Pons (tissue), 1 donor: ENCODE results near the gene IL17REL.
"Not testable (repeated sequence)": the region's sequence is repeated elsewhere in the genome, so short reads cannot be mapped to it uniquely, and the experiment has no call there.

Experiments
- DNase-seq: peaks from one replicate; pipeline ENCODE4 v3.0.0-alpha.2; 2016; ENCODE audit warnings: low spot score

Gene IL17REL

DNA sequence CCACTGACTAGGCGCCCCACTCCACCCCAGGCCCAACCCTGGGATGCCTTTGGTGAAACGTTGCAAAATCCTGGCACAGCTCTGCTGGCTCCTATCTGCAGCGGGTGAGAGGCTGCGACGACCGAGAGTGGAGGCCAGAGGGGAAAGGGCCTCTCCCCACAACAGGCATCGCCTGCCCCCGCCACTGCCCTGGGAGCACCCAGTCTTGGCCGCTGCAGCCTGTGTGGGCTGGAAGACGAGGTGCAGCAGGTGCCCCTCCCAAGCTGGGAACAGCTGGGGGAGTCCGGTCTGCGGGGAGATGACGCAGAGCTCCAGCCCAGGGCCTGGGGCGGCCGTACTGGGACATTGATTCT, 56.2 kb downstream of the IL17REL start:
- DNase-seq = no peak

GRCh38 chr22:49955581-49956417, 56.8 kb downstream of the IL17REL start:
- no peak for DNase-seq

- DNase-seq = no peak
Measured at GRCh38 chr22:49954991-49955580, 57.5 kb downstream of the IL17REL start.

DNA sequence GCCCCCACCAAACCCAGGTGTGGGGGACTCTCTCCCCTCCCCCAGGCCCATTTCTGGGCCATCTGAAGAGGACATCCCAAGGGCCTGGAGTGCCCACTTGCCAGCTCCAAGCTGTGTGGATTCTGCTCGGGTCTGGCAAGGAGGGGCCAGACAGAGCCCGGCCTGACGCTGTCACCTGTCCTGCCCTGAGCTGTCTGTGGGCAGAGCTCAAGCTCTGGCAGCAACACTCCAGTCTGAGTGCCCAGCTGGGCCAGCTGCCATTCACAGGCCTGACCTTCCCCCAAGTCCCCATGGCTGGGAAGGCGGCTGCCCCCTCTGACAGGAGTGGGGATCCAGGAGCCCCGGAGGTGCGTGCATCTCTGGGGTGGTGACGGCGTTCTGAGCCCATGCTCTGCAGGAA, 58.2 kb downstream of the IL17REL start:
- no peak for DNase-seq

- no peak for DNase-seq
Measured at GRCh38 chr22:49953680-49954344, 58.8 kb downstream of the IL17REL start.

GRCh38 chr22:49953027-49953679, 59.4 kb downstream of the IL17REL start:
- no peak for DNase-seq

DNA sequence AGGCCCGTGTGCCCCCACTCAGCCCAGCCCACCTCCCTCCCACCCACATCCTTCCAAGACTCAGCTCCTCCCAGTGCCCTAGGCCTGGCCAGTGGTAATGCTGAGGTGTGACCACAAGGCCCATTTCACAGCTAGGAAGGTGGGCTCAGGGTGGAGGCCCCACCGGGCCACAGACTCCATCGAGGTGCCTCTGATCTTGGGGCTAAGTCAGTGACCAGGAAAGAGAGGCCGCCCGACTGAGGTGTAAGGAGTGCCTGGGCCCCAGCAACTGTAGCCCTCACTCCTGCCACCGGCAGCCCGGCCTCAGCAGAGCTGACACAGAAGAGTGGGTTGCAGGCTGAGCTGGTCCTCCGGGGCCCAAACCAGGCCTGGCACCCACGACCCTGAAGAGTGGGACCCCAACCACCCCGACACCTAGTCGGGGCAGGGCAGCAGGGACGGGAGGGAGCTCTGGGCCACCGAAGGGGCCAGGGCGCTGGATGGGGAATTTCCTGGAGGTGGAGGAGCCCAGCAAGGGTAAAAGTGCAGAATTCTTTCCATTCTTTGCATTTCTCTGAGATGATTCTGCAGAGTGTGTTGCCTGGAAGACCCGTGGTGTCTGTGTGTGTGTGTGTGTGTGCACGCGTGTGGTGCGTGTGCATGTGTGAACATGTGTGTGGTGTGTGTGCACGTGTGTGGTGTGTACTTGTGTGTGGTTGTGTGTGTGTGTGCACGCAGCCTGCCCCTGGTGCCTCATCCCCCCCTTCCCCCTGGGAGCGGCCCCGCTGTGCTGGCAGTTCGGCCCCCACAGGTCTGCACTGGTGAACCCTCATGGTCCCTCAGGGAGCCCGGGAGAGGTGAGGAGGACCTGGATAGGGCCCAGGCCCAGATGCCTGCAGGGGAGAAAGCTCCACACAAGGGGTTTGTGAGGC, 60.3 kb downstream of the IL17REL start:
- DNase-seq = no peak

DNA sequence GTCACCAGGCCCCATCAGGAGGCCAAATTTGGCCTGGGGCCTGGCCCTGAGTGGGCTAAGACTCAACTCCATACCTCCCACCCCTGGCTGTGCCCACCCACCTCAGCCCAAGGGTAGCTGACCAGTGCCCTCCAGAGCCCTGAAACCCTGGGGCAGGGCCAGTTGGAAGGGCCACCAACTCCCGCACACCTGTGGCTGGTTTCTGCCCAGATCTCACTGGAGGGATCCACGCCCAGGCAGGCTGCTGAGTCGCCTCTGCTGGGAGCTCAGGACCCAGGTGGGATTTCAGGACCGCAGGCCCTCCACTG, 60.9 kb downstream of the IL17REL start:
- no peak for DNase-seq

DNA sequence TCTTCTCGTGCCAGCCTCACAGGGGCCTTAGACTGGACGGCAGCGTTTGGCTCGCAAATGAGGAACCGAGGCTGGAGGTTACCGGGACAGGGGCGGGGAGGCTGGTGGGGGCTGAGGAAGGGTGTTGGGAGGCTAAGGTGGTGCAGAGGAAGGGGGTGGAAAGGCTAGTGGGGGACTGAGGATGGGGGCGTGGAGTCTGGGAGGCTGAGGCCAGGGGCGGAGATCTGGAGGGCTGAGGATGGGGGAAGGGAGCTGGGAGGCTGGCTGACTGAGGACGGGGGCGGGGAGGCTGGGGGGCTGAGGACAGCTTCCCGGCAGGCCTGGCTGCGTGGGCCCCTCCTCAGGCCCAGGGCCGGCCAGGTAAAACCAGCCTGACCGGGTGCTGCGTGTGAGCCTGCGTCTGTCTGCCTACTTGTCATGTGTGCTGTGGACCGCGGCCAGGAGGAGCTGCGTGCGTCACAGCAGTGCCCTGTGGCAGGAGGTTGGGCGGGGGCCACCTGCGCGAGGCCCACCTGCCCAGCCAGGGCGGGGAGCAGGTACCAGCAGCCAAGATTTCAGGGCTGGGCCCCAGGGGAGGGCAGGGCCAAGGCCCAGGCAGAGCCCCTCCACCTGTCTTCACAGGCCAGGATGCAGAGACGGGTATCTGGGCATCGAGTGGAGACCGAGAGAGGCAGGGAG, 61.4 kb downstream of the IL17REL start:
- DNase-seq = no peak

DNA sequence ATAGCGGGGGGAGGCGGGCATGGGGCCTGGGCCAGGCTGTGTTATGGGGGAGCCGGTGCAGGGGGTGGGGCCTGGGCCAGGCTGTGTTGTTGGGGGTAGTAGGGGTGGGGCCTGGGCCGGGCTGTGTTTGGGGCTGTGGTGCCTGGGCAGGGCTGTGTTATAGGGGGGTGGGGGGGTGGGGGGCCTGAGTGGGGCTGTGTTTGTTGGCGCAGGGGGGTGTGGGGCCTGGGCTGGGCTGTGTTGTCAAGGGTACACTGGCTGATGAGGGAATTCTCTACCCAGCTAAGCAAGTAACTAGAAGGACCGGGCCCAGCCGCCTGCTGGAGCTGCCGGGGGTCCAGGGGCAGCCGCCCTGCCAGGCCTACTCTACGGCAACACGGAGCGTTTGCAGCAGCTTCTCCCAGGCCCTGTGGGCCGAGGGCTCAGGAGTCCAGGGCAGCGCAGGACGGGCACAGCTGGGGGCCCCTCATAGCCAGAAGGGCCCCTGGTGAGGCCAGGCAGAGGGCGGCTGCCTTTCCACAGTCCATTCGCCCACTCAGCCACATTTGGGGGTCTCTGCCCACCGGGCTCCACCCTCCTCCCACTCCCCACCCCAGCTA, 62.1 kb downstream of the IL17REL start:
- no peak for DNase-seq

- DNase-seq = no peak
Measured at GRCh38 chr22:49949914-49950292, 62.7 kb downstream of the IL17REL start.

- DNase-seq = no peak
Measured at GRCh38 chr22:49948958-49949913, 63.3 kb downstream of the IL17REL start.

DNA sequence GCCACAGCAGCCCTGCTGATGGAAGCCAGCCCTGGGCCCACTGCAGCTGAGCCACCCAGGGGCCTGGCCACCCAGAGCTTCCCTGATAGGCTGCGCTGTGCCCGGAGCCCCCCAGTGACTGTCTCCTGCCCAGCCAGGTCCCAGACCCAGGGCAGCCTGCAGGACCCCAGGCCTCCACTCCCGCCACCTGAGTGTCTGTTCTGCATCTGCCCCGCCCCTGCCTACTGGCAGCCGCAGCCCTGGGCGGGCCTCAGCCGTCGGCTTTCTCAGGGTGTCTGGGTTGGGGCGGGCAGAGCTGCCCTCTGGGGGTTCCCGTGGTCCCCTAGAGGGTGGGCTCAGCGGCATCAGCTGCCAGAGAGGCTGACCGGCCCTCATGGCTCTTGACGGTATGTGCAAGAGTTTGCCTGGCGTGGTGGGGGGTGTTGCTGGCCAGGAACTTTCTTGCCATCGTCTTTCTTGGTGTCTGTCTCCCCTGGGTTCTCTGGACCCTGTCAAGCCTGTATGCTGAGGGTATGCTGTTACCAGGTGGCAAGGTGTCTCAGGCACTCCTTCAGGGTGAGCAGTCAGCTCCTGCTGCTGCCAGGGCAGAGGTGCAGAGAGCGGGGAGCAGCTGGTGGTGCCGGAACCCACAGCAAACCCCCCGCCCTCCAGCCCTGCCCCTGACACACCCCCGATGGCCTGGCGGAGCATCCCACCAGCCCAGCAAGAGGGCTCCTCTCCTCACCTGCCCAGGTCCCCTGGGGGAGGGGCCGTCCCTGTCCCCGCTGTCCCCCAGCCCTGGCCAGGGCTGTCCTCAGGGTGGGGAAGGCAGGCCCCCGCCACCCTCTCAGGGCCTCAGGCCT, 64.2 kb downstream of the IL17REL start:
- no peak for DNase-seq

- no peak for DNase-seq
Measured at GRCh38 chr22:49947296-49947622, 65.3 kb downstream of the IL17REL start.

DNA sequence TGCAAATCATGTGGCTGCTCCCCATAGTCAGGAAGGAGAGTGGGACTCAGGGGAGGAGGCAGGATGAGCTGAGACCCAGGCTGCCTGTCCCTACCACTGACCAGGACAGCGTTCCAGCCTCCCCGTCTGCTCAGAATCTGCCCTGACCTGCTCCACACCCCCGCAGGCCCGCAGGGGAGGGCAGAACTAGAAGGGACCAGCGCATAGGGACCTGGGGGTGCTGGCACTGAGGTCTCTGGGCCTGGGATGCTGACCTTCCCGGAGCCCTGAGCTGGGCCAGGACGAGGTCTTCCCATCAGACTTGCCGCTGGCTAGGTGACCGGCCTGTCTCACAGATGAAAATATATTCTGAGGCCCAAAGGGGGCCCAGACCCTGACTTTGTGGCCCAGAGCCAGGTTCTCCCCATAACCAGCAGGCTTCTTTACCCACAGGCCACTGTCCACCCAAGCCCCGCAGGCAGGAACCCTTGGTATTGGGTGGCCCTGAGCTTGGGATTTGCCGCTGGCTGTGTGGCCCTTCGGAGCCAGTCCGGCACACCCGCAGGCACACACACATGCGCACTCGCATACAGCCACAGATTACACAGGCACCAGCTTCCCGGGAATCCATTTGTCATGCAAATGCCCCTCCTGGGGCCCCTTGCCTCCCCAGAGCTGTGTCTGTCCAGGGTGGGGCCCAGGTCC, 65.8 kb downstream of the IL17REL start:
- DNase-seq = no peak

DNA sequence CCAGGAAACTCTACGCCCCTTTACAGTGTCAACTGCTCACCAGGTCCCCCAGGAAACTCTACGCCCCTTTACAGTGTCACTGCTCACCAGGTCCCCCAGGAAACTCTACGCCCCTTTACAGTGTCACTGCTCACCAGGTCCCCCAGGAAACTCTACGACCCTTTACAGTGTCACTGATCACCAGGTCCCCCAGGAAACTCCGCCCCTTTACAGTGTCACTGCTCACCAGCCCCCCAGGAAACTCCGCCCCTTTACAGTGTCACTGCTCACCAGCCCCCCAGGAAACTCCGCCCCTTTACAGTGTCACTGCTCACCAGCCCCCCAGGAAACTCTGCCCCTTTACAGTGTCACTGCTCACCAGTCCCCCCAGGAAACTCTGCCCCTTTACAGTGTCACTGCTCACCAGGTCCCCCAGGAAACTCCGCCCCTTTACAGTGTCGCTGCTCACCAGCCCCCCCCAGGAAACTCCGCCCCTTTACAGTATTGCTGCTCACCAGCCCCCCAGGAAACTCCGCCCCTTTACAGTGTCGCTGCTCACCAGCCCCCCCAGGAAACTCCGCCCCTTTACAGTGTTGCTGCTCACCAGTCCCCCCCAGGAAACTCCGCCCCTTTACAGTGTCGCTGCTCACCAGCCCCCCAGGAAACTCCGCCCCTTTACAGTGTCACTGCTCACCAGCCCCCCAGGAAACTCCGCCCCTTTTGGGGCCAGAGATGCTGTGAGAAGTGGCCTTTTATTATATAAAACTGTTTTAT, 67.3 kb downstream of the IL17REL start:
- DNase-seq = not testable (repeated sequence)
